ENCODE data around the gene PHLDB2. TPM values are rescaled to one million over a fixed set of nuclear protein-coding genes. Genes with fewer than 3 reads are reported as not detected.

PHLDB2 gene
- total RNA-seq, 1 donor from 2014 or later = 0.80 TPM

- no peak overlapping the region for H3K27ac Mint-ChIP-seq
- no peaks in the 10 kb centered on the region for H3K36me3 Mint-ChIP-seq (ENCODE audit: low read depth)
- H3K4me3 Mint-ChIP-seq (ENCODE audit: low read depth) = no peak overlapping the region
- no peaks in the 10 kb centered on the region for H3K27me3 Mint-ChIP-seq (ENCODE audit: low read depth)
- intact Hi-C loops (cut with micrococcal nuclease) = loop anchor here (1.0 to 2.0 kb wide), 6 partner anchors 11 to 296 kb away; partner anchors contain the start of gene ABHD10
- H3K4me1 Mint-ChIP-seq (ENCODE audit: low read depth) = peaks cover 23% of the 10 kb centered on the region
- DNase-seq (ENCODE audit: low spot score) = no peak
- H3K9me3 Mint-ChIP-seq = no peaks in the 10 kb centered on the region
These were observed 154.7 kb downstream of the PHLDB2 start for GRCh38 chr3:112013784-112014143.

- Mint-ChIP-seq H3K27me3 (ENCODE audit: low read depth) (no peaks in the 10 kb centered on the region), H3K9me3 (no peaks in the 10 kb centered on the region), H3K27ac (no peak overlapping the region), H3K4me1 (ENCODE audit: low read depth) (peaks cover 22% of the 10 kb centered on the region), H3K4me3 (ENCODE audit: low read depth) (no peak overlapping the region), H3K36me3 (ENCODE audit: low read depth) (no peaks in the 10 kb centered on the region)
- DNase-seq (ENCODE audit: low spot score) = no peak
- intact Hi-C loops (cut with micrococcal nuclease) = no loop called here
These were observed 158.0 kb downstream of the PHLDB2 start for GRCh38 chr3:112017091-112017490.

GRCh38 chr3:112018712-112019111, 159.6 kb downstream of the PHLDB2 start:
- no peak overlapping the region for H3K27ac Mint-ChIP-seq
- no peaks in the 10 kb centered on the region for H3K27me3 Mint-ChIP-seq (ENCODE audit: low read depth)
- DNase-seq (ENCODE audit: low spot score) = no peak
- H3K36me3 Mint-ChIP-seq (ENCODE audit: low read depth) = no peaks in the 10 kb centered on the region
- H3K4me1 Mint-ChIP-seq (ENCODE audit: low read depth) = peaks cover 8% of the 10 kb centered on the region
- intact Hi-C loops (cut with micrococcal nuclease) = no loop called here
- H3K9me3 Mint-ChIP-seq = no peaks in the 10 kb centered on the region
- no peak overlapping the region for H3K4me3 Mint-ChIP-seq (ENCODE audit: low read depth)

- DNase-seq (ENCODE audit: low spot score) = no peak
- intact Hi-C loops (cut with micrococcal nuclease) = no loop called here
- Mint-ChIP-seq H3K27ac (no peak overlapping the region), H3K4me1 (ENCODE audit: low read depth) (peaks cover 4% of the 10 kb centered on the region), H3K27me3 (ENCODE audit: low read depth) (no peaks in the 10 kb centered on the region), H3K4me3 (ENCODE audit: low read depth) (no peak overlapping the region), H3K36me3 (ENCODE audit: low read depth) (no peaks in the 10 kb centered on the region), H3K9me3 (no peaks in the 10 kb centered on the region)
These were observed 160.7 kb downstream of the PHLDB2 start for GRCh38 chr3:112019716-112020115.

GRCh38 chr3:112020674-112021085, 161.6 kb downstream of the PHLDB2 start:
- no peaks in the 10 kb centered on the region for H3K36me3 Mint-ChIP-seq (ENCODE audit: low read depth)
- H3K27ac Mint-ChIP-seq = no peak overlapping the region
- H3K27me3 Mint-ChIP-seq (ENCODE audit: low read depth) = no peaks in the 10 kb centered on the region
- no peak for DNase-seq (ENCODE audit: low spot score)
- no peaks in the 10 kb centered on the region for H3K9me3 Mint-ChIP-seq
- H3K4me1 Mint-ChIP-seq (ENCODE audit: low read depth) = peaks cover 4% of the 10 kb centered on the region
- intact Hi-C loops (cut with micrococcal nuclease) = no loop called here
- H3K4me3 Mint-ChIP-seq (ENCODE audit: low read depth) = no peak overlapping the region

Other genes with a start within 250 kb of the PHLDB2 start
- 6.3 and 6.4 TPM in 2 replicates for gene PLCXD2, start 184.6 kb upstream of the PHLDB2 start, total RNA-seq
- 46.3 and 46.9 TPM in 2 replicates for gene ABHD10, start 119.8 kb downstream of the PHLDB2 start, total RNA-seq
- 0.34 and 0.46 TPM in 2 replicates for gene TAGLN3, start 139.7 kb downstream of the PHLDB2 start, total RNA-seq
- gene TMPRSS7, start 175.5 kb downstream of the PHLDB2 start, total RNA-seq = not detected in 2 replicates
- gene C3orf52, start 227.1 kb downstream of the PHLDB2 start, total RNA-seq = 11.7 and 13.3 TPM in 2 replicates